K562 (cell line): ENCODE measurements around the gene FAM136A. TPM values are rescaled to one million over a fixed set of nuclear protein-coding genes. Genes with fewer than 3 reads are reported as not detected.

Source experiments
- ATAC-seq: fragments of 200-7000 bp; cut with Tn5 transposase; 3 replicates; pipeline ENCODE4 v1.9.1; 2020; ENCODE audit warnings: moderate library complexity
- BruUV-seq: library from RNA; stranded (reverse); fragments of 400-500 nt; replicated peaks from 2 replicates; lab custom pipeline; 2021; lab: Mats Ljungman, UMichigan
- CTCF ChIA-PET: fragments of 300-600 bp; formaldehyde crosslinking; extraction: SDS; loops from one replicate; lab custom pipeline; 2021; ENCODE audit warnings: low intra/inter-chr PET ratio; lab: Yijun Ruan, JAX
- POLR2A ChIA-PET: fragments of 300-600, 350-650 bp; sonication (Branson Sonifier 250); formaldehyde crosslinking; extraction: SDS; loops from one replicate; lab custom pipeline; 2021; ENCODE audit warnings: antibody characterized with exemption, inconsistent platforms; lab: Yijun Ruan, JAX
- DNase-seq, 4 experiments: peaks; one replicate each; pipeline versions ENCODE4 v3.0.0 to v3.0.0-alpha.2; 2011 to 2018; ENCODE audit warnings: low spot score in 3 of 4, mixed read lengths in 3 of 4; ENCODE audit errors: extremely low read depth in 1 of 4
- FAIRE-seq: peaks from 2 replicates; lab custom pipeline; 2011; peaks lifted over from hg19 to GRCh38; lab: Jason Lieb, UNC
- H2AFZ ChIP-seq: 2 replicates; pipeline ENCODE4 v1.6.0; 2011; ENCODE audit warnings: low read depth, low read length, control low read depth, inconsistent platforms
- H3K27ac ChIP-seq: fragments of 200-600 bp; 3 replicates; pipeline ENCODE4 v1.8.0; 2011; ENCODE audit warnings: low read depth, mild to moderate bottlenecking, control low read depth, inconsistent platforms, low read length, moderate library complexity, mixed read lengths; ENCODE audit errors: extremely low read depth
- H3K27me3 ChIP-seq, 2 experiments: fragments of 300-600 bp in 1 of 2; 2 replicates in 1 of 2; 3 replicates in 1 of 2; pipeline versions ENCODE4 v1.6.0 to v1.8.0; 2011; ENCODE audit warnings: inconsistent platforms in 2 of 2, low read length in 2 of 2, mild to moderate bottlenecking in 1 of 2, mixed read lengths in 1 of 2, moderate library complexity in 1 of 2; ENCODE audit not compliant: control insufficient read depth in 2 of 2, insufficient read depth in 2 of 2
- H3K36me3 ChIP-seq: fragments of 300-600 bp; 3 replicates; pipeline ENCODE4 v1.8.0; 2011; ENCODE audit warnings: mild to moderate bottlenecking, low read length, inconsistent platforms; ENCODE audit not compliant: control insufficient read depth, insufficient read depth
- H3K4me1 ChIP-seq, 2 experiments: fragments of 200-600 bp in 1 of 2; replicated peaks in 1 of 2; 2 replicates in 1 of 2; 3 replicates in 1 of 2; pipeline versions ENCODE4 v1.5.1 to v1.8.0; 2011; ENCODE audit warnings: inconsistent platforms in 2 of 2, low read length in 2 of 2, mild to moderate bottlenecking in 1 of 2, mixed read lengths in 1 of 2, moderate library complexity in 1 of 2; ENCODE audit not compliant: control insufficient read depth in 2 of 2, insufficient read depth in 2 of 2
- H3K4me2 ChIP-seq: 2 replicates; pipeline ENCODE4 v1.6.1; 2011; ENCODE audit warnings: low read length, control low read depth, inconsistent platforms, mixed read lengths; ENCODE audit not compliant: insufficient read depth
- H3K4me3 ChIP-seq: fragments of 200-600 bp; sonication (generic), shearing (Covaris generic); 2 replicates; pipeline ENCODE4 v1.5.1; 2016; ENCODE audit warnings: control low read depth, inconsistent platforms
- H3K79me2 ChIP-seq: fragments of 200-600 bp; 3 replicates; pipeline ENCODE4 v1.8.0; 2011; ENCODE audit warnings: low read length, inconsistent platforms; ENCODE audit not compliant: control insufficient read depth, insufficient read depth
- H3K9ac ChIP-seq, 2 experiments: 2 replicates each; pipeline versions ENCODE4 v1.6.0 to v1.6.1; 2011; ENCODE audit warnings: low read depth in 2 of 2, low read length in 2 of 2, control low read depth in 1 of 2, inconsistent platforms in 1 of 2, mild to moderate bottlenecking in 1 of 2, mixed read lengths in 1 of 2; ENCODE audit not compliant: insufficient read depth in 1 of 2
- H3K9me1 ChIP-seq: one replicate; pipeline ENCODE4 v1.6.0; 2011; ENCODE audit warnings: inconsistent platforms, mild to moderate bottlenecking, low read length, moderate library complexity; ENCODE audit not compliant: control insufficient read depth, insufficient read depth
- H3K9me3 ChIP-seq: replicated peaks from 2 replicates; pipeline ENCODE4 v1.5.1; 2011; ENCODE audit warnings: low read depth, low read length, inconsistent platforms; ENCODE audit not compliant: control insufficient read depth, insufficient read depth
- H4K20me1 ChIP-seq: replicated peaks from 2 replicates; pipeline ENCODE4 v1.6.1; 2011; ENCODE audit warnings: low read length, inconsistent platforms, mixed read lengths; ENCODE audit not compliant: control insufficient read depth, insufficient read depth
- ATF7 ChIP-seq: fragments of 450-650 bp; IDR thresholded peaks from 2 replicates; pipeline ENCODE4 v1.7.1; 2014; ENCODE audit warnings: mild to moderate bottlenecking, moderate library complexity
- CEBPB ChIP-seq: fragments of 450-650 bp; IDR thresholded peaks from 2 replicates; pipeline ENCODE4 v1.6.1; 2016; ENCODE audit warnings: missing genetic modification characterization, missing compliant biosample characterization
- CEBPG ChIP-seq, 3 experiments: fragments of 200-800 bp in 1 of 3; sonication (Bioruptor generic) in 1 of 3; sonication (generic) in 1 of 3; formaldehyde crosslinking in 1 of 3; IDR thresholded peaks in 2 of 3; conservative IDR thresholded peaks in 1 of 3; 2 replicates each; pipeline versions ENCODE4 v1.6.1 to v1.8.0; 2016 to 2022; ENCODE audit warnings: missing compliant biosample characterization in 2 of 3, missing genetic modification characterization in 2 of 3, mild to moderate bottlenecking in 1 of 3, missing genetic modification reagents in 1 of 3
- CREM ChIP-seq: IDR thresholded peaks from 2 replicates; pipeline ENCODE4 v1.6.1; 2014; ENCODE audit warnings: antibody characterized with exemption, low read depth
- CTBP1 ChIP-seq: fragments of 450-650 bp; IDR thresholded peaks from 2 replicates; pipeline ENCODE4 v1.6.1; 2016; ENCODE audit warnings: borderline replicate concordance
- CXXC5 ChIP-seq: fragments of 250-450 bp; sonication (Bioruptor Pico); IDR thresholded peaks from 2 replicates; pipeline ENCODE4 v1.8.0; 2022; ENCODE audit warnings: inconsistent platforms, mild to moderate bottlenecking, moderate library complexity
- HDAC6 ChIP-seq: IDR thresholded peaks from 2 replicates; pipeline ENCODE4 v1.6.1; 2012; ENCODE audit warnings: low read depth, mild to moderate bottlenecking, control low read depth, inconsistent platforms, low read length, moderate library complexity
- KAT7 ChIP-seq: sonication (generic); formaldehyde crosslinking; IDR thresholded peaks from 2 replicates; pipeline ENCODE4 v1.8.0; 2022; ENCODE audit warnings: missing genetic modification reagents, mild to moderate bottlenecking, borderline replicate concordance
- PCBP1 ChIP-seq: fragments of 200-400 bp; formaldehyde crosslinking; IDR thresholded peaks from 2 replicates; pipeline ENCODE4 v1.6.1; 2018; ENCODE audit warnings: mild to moderate bottlenecking, low read depth, low read length; ENCODE audit not compliant: poor library complexity, severe bottlenecking
- TAF7 ChIP-seq: fragments of 450-650 bp; IDR thresholded peaks from 2 replicates; pipeline ENCODE4 v1.6.1; 2016; ENCODE audit warnings: missing genetic modification characterization, missing compliant biosample characterization
- YBX1 ChIP-seq: fragments of 450-650 bp; IDR thresholded peaks from 2 replicates; pipeline ENCODE4 v1.7.1; 2016; ENCODE audit warnings: mild to moderate bottlenecking
- WGBS: fragments of 100-300 bp; shearing (Covaris generic); methylation state at CpG from one replicate; pipeline ENCODE4 v1.1.6; 2016; ENCODE audit warnings: low coverage, mixed read lengths; ENCODE audit not compliant: insufficient coverage; ENCODE audit errors: missing lambda C conversion rate; 5-methylcytosine and 5-hydroxymethylcytosine counted together
- in situ Hi-C: fragments of 300-500 bp; cut with MboI; formaldehyde crosslinking; loops from 4 replicates; pipeline ENCODE4 v1.15.0; 2018; ENCODE audit warnings: inconsistent platforms, mixed read lengths
- intact Hi-C: fragments of 100-400 bp; cut with micrococcal nuclease; formaldehyde crosslinking; loops from 2 replicates; pipeline ENCODE4 v1.14.2; 2022
- polyA plus RNA-seq, 8 experiments: library from polyadenylated mRNA; depleted of rRNA in 4 of 8; stranded (reverse) in 5 of 8; unstranded in 3 of 8; fragments of >200 nt; fragmentation: Nextera tagmentation in 2 of 8; fragmentation: Illumina TruSeq in 1 of 8; extraction: Ambion mirVana in 2 of 8; extraction: Trizol in 1 of 8; gene quantifications; 2 replicates each; pipeline versions ENCODE4 v1.2.1 to v1.2.3, GENCODE V29; 2011 to 2014; ENCODE audit warnings: inconsistent platforms in 1 of 8, missing spikeins in 1 of 8
- total RNA-seq, 7 experiments: library from RNA; depleted of rRNA in 6 of 7; stranded (reverse); fragments of >200 nt in 6 of 7; fragmentation: Illumina TruSeq in 2 of 7; extraction: Trizol in 2 of 7; gene quantifications; 2 replicates each; pipeline versions ENCODE4 v1.2.1 to v1.2.3, GENCODE V29; 2011 to 2021; ENCODE audit warnings: low replicate concordance in 1 of 7
- TF ChIP-seq, protein P1 (sequence below), 2 experiments: fragments of 450-650 bp in 1 of 2; sonication (generic) in 1 of 2; formaldehyde crosslinking in 1 of 2; IDR thresholded peaks in 1 of 2; conservative IDR thresholded peaks in 1 of 2; 2 replicates each; pipeline versions ENCODE4 v1.6.1 to v1.8.1; 2016 to 2023; ENCODE audit warnings: mild to moderate bottlenecking in 2 of 2, moderate library complexity in 2 of 2, inconsistent platforms in 1 of 2, missing genetic modification reagents in 1 of 2
- TF ChIP-seq, protein P2 (sequence below): sonication (generic); formaldehyde crosslinking; IDR thresholded peaks from 2 replicates; pipeline ENCODE4 v1.8.1; 2023; ENCODE audit warnings: mild to moderate bottlenecking, missing genetic modification reagents

Gene FAM136A
- total and polyA plus RNA-seq, 9 of the 15 experiments (the other 6 are each of a cell fraction or from before 2014, with no cell fraction given), result 89.0 to 151 (median 104) TPM

DNA sequence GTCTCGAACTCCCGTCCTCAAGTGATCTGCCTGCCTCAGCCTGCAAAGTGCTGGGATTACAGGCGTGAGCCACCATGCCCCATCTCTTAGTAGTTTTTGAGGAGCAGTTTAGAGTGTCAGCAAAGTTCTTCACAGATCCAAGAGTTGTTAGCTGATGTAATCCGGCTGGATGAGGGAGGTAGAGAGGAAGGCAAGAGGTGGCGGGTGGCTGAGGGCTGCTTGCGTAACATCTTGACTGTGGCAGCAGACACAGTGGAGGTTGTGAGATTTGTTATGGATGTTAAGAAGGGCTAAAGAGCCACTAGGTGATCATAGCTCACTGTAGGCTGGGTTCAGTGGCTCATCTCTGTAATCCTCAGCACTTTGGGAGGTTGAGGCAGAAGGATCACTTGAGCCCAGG lies 19.5 kb upstream of the FAM136A start:
- no peak for TF ChIP-seq KAT7 (CRISPR knock-in tag)
- no peak for TF ChIP-seq YBX1
- TF ChIP-seq CREM, result no peak
- no peak for TF ChIP-seq CXXC5 (CRISPR knock-in tag)
- TF ChIP-seq, protein P1, sequence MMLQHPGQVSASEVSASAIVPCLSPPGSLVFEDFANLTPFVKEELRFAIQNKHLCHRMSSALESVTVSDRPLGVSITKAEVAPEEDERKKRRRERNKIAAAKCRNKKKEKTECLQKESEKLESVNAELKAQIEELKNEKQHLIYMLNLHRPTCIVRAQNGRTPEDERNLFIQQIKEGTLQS (IDR thresholded peaks at IDR 0.05), result peak; percentile 43
- TF ChIP-seq, protein P1 (CRISPR knock-in tag; conservative IDR thresholded peaks at IDR 0.05), result no peak
- TF ChIP-seq CEBPG (CRISPR knock-in tag; IDR thresholded peaks at IDR 0.05), result no peak
- TF ChIP-seq CEBPG (tag; conservative IDR thresholded peaks at IDR 0.05 in 1 of 2, IDR thresholded peaks at IDR 0.05 in 1 of 2), result peak; percentile 85 to 89
- TF ChIP-seq TAF7 (tag), result no peak
- TF ChIP-seq, protein P2, sequence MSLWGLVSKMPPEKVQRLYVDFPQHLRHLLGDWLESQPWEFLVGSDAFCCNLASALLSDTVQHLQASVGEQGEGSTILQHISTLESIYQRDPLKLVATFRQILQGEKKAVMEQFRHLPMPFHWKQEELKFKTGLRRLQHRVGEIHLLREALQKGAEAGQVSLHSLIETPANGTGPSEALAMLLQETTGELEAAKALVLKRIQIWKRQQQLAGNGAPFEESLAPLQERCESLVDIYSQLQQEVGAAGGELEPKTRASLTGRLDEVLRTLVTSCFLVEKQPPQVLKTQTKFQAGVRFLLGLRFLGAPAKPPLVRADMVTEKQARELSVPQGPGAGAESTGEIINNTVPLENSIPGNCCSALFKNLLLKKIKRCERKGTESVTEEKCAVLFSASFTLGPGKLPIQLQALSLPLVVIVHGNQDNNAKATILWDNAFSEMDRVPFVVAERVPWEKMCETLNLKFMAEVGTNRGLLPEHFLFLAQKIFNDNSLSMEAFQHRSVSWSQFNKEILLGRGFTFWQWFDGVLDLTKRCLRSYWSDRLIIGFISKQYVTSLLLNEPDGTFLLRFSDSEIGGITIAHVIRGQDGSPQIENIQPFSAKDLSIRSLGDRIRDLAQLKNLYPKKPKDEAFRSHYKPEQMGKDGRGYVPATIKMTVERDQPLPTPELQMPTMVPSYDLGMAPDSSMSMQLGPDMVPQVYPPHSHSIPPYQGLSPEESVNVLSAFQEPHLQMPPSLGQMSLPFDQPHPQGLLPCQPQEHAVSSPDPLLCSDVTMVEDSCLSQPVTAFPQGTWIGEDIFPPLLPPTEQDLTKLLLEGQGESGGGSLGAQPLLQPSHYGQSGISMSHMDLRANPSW (CRISPR knock-in tag), result no peak
- TF ChIP-seq CEBPB (tag), result peak; percentile 87
- TF ChIP-seq CTBP1, result peak; percentile 48; the same call in 1 of the 2 replicates
- no peak for TF ChIP-seq HDAC6
- TF ChIP-seq ATF7, result peak; percentile 25; the same call in 1 of the 2 replicates
- no peak for TF ChIP-seq PCBP1
- TF ChIP-seq, all 486 proteins: peak for 5
- ChIA-PET CTCF (interaction anchor here (0.6 kb wide), 1 partner anchor 18 kb away, joined by 7 read pairs; no protein-coding TSS in a partner anchor), POLR2A (interaction anchor here (0.6 to 1.0 kb wide), 2 partner anchors 289 to 296 kb away, joined by 3 read pairs; no protein-coding TSS in a partner anchor)
- Histone ChIP-seq H3K9ac (no peak overlapping the region), H3K79me2 (no peaks in the 10 kb centered on the region), H2AFZ (no peak overlapping the region), H3K9me1 (no peaks in the 10 kb centered on the region), H3K4me1 (no peaks in the 10 kb centered on the region), H3K4me3 (no peak overlapping the region), H3K27ac (no peak overlapping the region), H3K27me3 (peaks cover 25 to 37% of the 10 kb centered on the region in 2 experiments), H3K9me3 (no peaks in the 10 kb centered on the region), H3K4me2 (no peak overlapping the region), H4K20me1 (no peaks in the 10 kb centered on the region), H3K36me3 (no peaks in the 10 kb centered on the region)
- no peak for DNase-seq
- in situ Hi-C loops (loop anchor here (25.0 kb wide), 1 partner anchor 466 kb away; the partner anchor contains the start of gene FIGLA), intact Hi-C loops (no loop called here)
- no peak for FAIRE-seq
- no TSS peak for BruUV-seq
- peak; percentile 63 for ATAC-seq
- 3% methylated on average over 6 of the region's 6 CpGs for WGBS
